Esophagus squamous epithelium (tissue), 5 donors: ENCODE measurements around the gene SCAF8. TPM values are rescaled to one million over a fixed set of nuclear protein-coding genes. Genes with fewer than 3 reads are reported as not detected.

Experiments used
- DNase-seq: peaks from one replicate; lab custom pipeline; 2025; lab: John Stamatoyannopoulos, UW
- H3K27ac ChIP-seq, 4 donors: fragments of 200-600 bp; sonication (generic); one replicate each; pipeline ENCODE4 v1.5.1; 2016 to 2019; ENCODE audit warnings: mild to moderate bottlenecking in 1 of 4
- H3K27me3 ChIP-seq, 4 donors: fragments of 200-600 bp; sonication (generic); 1 replicate in 3 of 4; 2 replicates in 1 of 4; pipeline versions ENCODE4 v1.5.1 to v1.6.0; 2017 to 2021; ENCODE audit warnings: antibody characterized with exemption in 1 of 4
- H3K36me3 ChIP-seq, 3 donors: fragments of 200-600 bp; sonication (generic); one replicate each; pipeline ENCODE4 v1.5.1; 2016 to 2019
- H3K4me1 ChIP-seq, 3 donors: fragments of 200-600 bp; sonication (generic); one replicate each; pipeline ENCODE4 v1.5.1; 2017 to 2019
- H3K4me3 ChIP-seq, 4 donors: fragments of 200-600 bp; sonication (generic); 1 replicate in 3 of 4; 2 replicates in 1 of 4; pipeline ENCODE4 v1.5.1; 2016 to 2019; ENCODE audit warnings: mild to moderate bottlenecking in 2 of 4, moderate library complexity in 1 of 4
- H3K9me3 ChIP-seq, 3 donors: fragments of 200-600 bp; sonication (generic); one replicate each; pipeline ENCODE4 v1.5.1; 2016 to 2019
- CTCF ChIP-seq, 6 experiments: fragments of 450-650 bp in 4 of 6; fragments of 200-600 bp in 2 of 6; sonication (generic) in 2 of 6; IDR thresholded peaks; one replicate each; pipeline ENCODE4 v1.5.1; 2016 to 2019; ENCODE audit warnings: antibody characterized with exemption in 6 of 6, mild to moderate bottlenecking in 4 of 6, moderate library complexity in 4 of 6
- POLR2A ChIP-seq, 4 donors: fragments of 450-650 bp; IDR thresholded peaks; one replicate each; pipeline ENCODE4 v1.6.1; 2017; ENCODE audit warnings: antibody characterized with exemption in 4 of 4, mild to moderate bottlenecking in 4 of 4, moderate library complexity in 3 of 4
- WGBS, 2 donors: methylation state at CpG; one replicate each; pipeline ENCODE4 v1.1.5; 2018; 5-methylcytosine and 5-hydroxymethylcytosine counted together
- intact Hi-C: fragments of 100-400 bp; cut with DNase I; formaldehyde crosslinking; loops from one replicate; pipeline ENCODE4 v1.15.0; 2022
- total RNA-seq, 4 donors: library from RNA; depleted of rRNA; stranded (reverse); fragments of >200 nt; gene quantifications; one replicate each; pipeline ENCODE4 v1.1.0, GENCODE V29; 2016
- donor health status: DM: yes; HTN: yes; CAD: no.

The SCAF8 gene
- total RNA-seq, 4 donors from 2014 or later: 14.8 to 31.3 (median 20.5) TPM

GRCh38 chr6:154783229-154783628 lies 50.0 kb downstream of the SCAF8 start:
- Histone ChIP-seq H3K27ac (no peak overlapping the region), H3K4me1 (peaks cover 0 to 17% (median 5%) of the 10 kb centered on the region in 3 donors), H3K27me3 (no peaks in the 10 kb centered on the region), H3K9me3 (no peaks in the 10 kb centered on the region), H3K36me3 (peaks cover 0 to 54% (median 0%) of the 10 kb centered on the region in 3 donors), H3K4me3 (no peak overlapping the region)
- TF ChIP-seq CTCF (IDR thresholded peaks at IDR 0.05) (no peak), POLR2A (IDR thresholded peaks at IDR 0.05) (no peak)
- WGBS, 2 donors: 88 to 98% methylated on average over 2 of the region's 2 CpGs
- DNase-seq: no peak
- intact Hi-C loops: no loop called here

DNA sequence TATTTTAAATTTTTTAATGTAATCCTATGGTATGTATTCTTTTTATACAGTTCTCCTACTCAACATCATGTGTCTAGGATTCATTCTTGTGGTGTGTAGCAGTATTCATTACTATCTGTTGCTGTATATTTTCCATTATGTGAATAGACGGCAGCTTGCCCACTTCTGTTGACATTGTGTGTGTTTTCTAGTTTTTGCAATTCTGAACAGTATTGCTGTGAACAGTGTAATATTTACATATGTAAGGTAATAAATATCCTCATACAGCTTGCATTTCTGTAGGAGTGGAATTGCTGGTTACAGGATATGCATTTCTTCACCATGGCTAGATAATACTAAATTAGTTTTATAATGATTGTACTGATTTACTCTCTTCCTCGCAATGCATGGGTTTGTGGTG lies 51.9 kb downstream of the SCAF8 start:
- H3K27me3 ChIP-seq: no peaks in the 10 kb centered on the region
- H3K27ac ChIP-seq: no peak overlapping the region
- H3K4me1 ChIP-seq: peaks cover 0 to 17% (median 5%) of the 10 kb centered on the region in 3 donors
- WGBS, 2 donors: 86 to 91% methylated on average over 2 of the region's 2 CpGs
- no peaks in the 10 kb centered on the region for H3K9me3 ChIP-seq
- intact Hi-C loops: no loop called here
- no peak for DNase-seq
- H3K36me3 ChIP-seq: peaks cover 0 to 61% (median 0%) of the 10 kb centered on the region in 3 donors
- H3K4me3 ChIP-seq: no peak overlapping the region
- no peak for TF ChIP-seq CTCF (IDR thresholded peaks at IDR 0.05)
- no peak for TF ChIP-seq POLR2A (IDR thresholded peaks at IDR 0.05)

GRCh38 chr6:154786144-154786868 lies 53.1 kb downstream of the SCAF8 start:
- 90 to 95% methylated on average over 9 of the region's 9 CpGs for WGBS, 2 donors
- Histone ChIP-seq H3K27ac (no peak overlapping the region), H3K4me1 (peaks cover 0 to 17% (median 5%) of the 10 kb centered on the region in 3 donors), H3K4me3 (no peak overlapping the region), H3K27me3 (no peaks in the 10 kb centered on the region), H3K36me3 (peaks cover 0 to 52% (median 0%) of the 10 kb centered on the region in 3 donors), H3K9me3 (no peaks in the 10 kb centered on the region)
- intact Hi-C loops: no loop called here
- no peak for DNase-seq
- TF ChIP-seq POLR2A (IDR thresholded peaks at IDR 0.05) (no peak), CTCF (IDR thresholded peaks at IDR 0.05) (no peak)

GRCh38 chr6:154791556-154792317 lies 58.5 kb downstream of the SCAF8 start:
- Histone ChIP-seq H3K27me3 (no peaks in the 10 kb centered on the region), H3K9me3 (no peaks in the 10 kb centered on the region), H3K36me3 (peaks cover 0 to 63% (median 5%) of the 10 kb centered on the region in 3 donors), H3K4me3 (no peak overlapping the region), H3K27ac (peak overlapping the region in 1 of 4 donors; percentile 2), H3K4me1 (peaks cover 0 to 20% (median 0%) of the 10 kb centered on the region in 3 donors)
- DNase-seq: no peak
- WGBS, 2 donors: 68 to 69% methylated on average over 5 of the region's 5 CpGs
- TF ChIP-seq POLR2A (IDR thresholded peaks at IDR 0.05) (no peak), CTCF (IDR thresholded peaks at IDR 0.05) (no peak)
- intact Hi-C loops: no loop called here

GRCh38 chr6:154792325-154792724 lies 59.1 kb downstream of the SCAF8 start:
- Histone ChIP-seq H3K36me3 (peaks cover 0 to 68% (median 5%) of the 10 kb centered on the region in 3 donors), H3K9me3 (no peaks in the 10 kb centered on the region), H3K4me1 (peaks cover 0 to 15% (median 0%) of the 10 kb centered on the region in 3 donors), H3K4me3 (no peak overlapping the region), H3K27ac (peak overlapping the region in 1 of 4 donors; percentile 2), H3K27me3 (no peaks in the 10 kb centered on the region)
- DNase-seq: no peak
- 76 to 79% methylated on average over 4 of the region's 4 CpGs for WGBS, 2 donors
- intact Hi-C loops: no loop called here
- TF ChIP-seq POLR2A (IDR thresholded peaks at IDR 0.05): no peak
